NCI-H2227 (cell line): ENCODE results near the gene LFNG.
"Not testable (repeated sequence)": the region's sequence is repeated elsewhere in the genome, so short reads cannot be mapped to it uniquely, and the experiment has no call there.

ENCODE experiments used
- DNase-seq: peaks from one replicate; lab custom pipeline; 2025; ENCODE audit not compliant: unreplicated experiment; lab: John Stamatoyannopoulos, UW

The LFNG gene

DNA sequence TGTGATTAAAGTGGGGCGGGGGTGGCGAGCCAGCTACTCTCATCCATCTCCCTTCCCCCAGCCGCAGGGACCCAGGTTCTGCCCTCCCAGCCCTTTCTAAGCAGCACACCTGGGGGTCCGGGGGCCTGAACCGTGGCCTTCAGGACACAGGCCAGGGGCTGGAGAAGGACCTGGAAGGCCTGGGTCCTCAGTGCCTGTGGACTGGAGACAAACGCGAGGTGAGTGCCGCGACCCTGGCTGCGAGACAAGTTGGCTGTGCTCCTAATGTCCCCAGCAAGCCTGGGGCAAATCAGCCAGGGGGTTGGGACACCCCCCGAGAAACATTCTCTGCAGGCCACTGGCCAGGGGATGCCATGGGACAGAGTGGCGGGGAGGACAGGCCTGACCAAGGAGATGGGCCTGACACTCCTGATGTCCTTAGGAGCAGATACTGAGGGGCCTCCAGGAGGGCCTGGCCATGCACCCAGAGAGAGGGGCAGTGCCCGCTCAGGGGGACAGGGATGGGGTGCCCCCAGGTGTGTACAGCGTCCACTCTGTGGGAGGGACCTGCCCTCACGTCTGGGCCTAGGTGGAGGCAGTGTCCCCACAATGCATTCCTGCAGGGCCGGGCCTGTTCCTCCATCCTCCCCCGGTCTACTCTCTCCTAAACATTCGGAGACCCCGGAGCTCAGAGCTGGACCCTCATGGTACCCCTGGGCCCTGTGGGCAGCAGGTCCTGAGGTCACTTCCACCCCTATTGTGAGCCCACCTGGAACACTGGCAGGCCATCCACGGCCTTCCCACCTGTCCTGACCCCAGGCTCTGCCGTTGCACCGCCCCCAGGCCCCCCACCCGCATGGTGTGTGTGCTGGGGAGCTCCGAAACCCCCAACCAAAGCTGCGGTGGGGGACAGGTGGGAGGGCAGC, 22.7 kb downstream of the LFNG start:
- no peak for DNase-seq

DNA sequence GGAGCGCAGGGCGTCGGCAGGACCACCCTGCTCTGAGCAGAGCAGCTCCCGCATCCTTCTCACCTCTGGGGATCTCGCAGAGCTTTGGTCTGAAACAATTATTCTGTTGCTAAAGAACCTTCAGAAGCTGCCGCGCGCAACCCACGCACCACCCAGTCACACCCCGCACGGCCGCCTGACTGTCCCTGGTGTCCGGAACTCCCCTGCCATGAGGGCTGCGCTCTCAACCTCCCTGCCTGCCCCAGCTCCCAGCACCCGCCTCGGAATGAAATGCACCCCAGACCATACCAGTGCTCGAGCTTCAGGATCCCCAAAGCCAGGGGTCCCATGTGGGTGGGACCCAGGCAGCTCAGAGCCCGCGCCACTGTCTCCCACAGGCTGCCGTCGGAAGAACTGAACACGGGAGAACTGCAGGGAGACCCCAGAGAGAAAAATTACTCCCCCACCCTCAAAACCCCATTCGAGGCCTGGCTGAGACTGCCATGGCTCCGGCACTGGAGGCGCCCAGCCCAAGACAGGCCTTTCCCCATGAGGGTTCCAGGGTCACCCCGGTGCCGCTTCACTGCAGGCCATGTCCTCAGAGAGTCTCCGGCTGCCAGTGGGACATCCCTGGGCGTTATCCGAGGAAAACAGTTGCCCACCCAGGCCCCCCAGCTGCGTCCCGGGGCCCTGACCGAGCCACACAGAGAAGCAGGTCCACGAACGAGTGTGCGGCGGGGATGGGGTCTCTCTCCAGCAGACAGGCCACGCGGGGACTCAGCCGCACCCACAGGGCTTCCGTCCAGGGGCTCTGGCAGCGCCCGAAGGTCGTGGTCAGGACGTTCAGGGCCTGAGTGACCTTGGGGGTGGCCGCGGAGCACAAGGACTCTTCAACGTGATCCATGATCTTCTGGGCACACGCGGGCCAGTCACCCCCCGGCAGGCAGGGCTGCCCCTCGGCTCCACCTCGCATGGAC, 23.6 kb downstream of the LFNG start:
- no peak for DNase-seq

GRCh38 chr7:2544541-2545188, 25.1 kb downstream of the LFNG start:
- DNase-seq: no peak

DNA sequence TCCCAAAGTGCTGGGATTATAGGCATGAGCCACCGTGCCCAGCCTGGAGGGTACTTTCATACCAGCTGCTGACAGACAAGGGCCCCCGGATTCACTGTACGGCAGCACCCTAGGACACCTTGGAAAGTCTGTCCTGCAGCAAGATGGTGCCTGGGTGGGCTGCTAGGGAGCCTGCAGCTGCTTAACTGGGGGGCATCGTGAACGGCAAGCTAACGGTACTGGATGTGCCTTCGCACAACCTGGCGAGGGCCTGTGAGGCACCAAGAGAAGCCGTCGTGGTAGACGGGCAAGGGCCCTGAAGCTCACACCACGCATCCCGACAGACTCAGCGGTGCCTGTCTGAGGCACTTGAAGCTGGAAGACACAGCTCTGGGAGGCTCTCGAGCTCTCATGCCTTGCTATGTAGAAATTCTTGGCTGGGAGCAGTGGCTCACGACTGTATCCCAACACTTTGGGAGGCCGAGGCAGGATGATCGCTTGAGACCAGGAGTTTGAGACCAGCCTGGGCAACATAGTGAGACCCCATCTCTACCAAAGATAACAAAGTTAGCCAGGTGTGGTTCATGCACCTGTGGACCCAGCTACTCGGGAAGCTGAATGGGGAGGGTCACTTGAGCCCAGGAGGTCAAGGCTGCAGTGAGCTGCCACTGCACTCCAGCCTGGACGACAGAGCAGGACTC, 26.3 kb downstream of the LFNG start:
- no peak for DNase-seq

GRCh38 chr7:2546776-2547586, 27.4 kb downstream of the LFNG start:
- DNase-seq: no peak

DNA sequence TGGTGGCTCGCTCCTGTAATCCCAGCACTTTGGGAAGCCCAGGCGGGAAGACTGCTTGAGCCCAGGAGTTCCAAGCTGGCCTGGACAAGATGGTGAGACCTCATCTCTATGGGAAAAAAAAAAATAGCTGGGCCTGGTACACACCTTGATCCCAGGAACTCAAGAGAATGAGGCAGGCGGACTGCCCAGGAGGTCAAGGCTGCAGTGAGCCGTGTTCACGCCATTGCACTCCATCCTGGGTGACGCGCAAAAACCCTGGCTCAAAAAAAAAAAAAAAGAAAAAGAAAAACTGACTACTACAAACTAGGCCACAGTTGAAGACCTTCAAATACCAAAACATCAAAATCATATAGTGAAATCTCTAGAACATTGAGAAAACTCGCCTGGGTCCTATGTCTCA, 31.8 kb downstream of the LFNG start:
- no peak for DNase-seq

DNA sequence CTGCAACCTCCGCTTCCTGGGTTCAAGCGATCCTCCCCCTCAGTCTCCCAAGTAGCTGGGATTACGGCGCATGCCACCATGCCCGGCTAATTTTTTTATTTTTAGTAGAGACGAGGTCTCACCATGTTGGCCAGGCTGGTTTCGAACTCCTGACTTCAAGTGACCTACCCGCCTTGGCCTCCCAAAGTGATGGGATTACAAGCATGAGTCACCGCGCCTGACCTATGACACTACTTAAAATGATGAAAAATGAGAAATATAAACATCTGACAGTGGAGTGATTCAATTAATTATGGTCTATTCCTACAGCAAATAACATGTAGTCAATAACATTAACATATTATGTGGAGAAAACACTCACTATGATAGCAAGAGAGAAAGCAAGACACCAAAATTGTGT, 33.5 kb downstream of the LFNG start:
- no peak for DNase-seq

GRCh38 chr7:2553831-2554581, 34.4 kb downstream of the LFNG start:
- no peak for DNase-seq

DNA sequence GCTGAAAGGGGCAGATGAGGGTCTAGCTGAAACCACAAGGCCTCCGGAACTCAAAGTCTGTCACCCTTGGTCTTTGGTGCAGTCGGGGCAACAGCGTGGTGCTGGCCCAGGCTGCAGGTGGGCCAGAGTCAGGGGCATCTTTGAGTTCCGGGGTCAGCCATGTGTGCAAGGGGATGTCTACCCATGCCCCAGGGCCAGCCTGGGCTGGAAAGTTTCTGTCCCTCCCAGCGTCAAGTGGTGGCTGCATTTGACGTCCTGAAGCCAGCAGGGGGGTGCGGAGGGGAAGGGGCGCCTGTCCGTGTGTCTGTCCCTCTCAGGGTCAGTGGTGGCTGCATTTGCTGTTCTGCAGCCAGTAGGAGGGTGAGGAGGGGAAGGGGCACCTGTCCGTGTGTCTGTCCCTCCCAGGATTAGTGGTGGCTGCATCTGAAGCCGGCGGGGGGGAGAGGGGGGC, 35.1 kb downstream of the LFNG start:
- no peak for DNase-seq

- DNase-seq: peak; percentile 94
Observed at GRCh38 chr7:2555121-2556052, 35.8 kb downstream of the LFNG start, which contains the start of gene BRAT1. BRAT1 (minus strand) TSS chr7:2555524; CDS start chr7:2554431, 1,093 bp downstream.

DNA sequence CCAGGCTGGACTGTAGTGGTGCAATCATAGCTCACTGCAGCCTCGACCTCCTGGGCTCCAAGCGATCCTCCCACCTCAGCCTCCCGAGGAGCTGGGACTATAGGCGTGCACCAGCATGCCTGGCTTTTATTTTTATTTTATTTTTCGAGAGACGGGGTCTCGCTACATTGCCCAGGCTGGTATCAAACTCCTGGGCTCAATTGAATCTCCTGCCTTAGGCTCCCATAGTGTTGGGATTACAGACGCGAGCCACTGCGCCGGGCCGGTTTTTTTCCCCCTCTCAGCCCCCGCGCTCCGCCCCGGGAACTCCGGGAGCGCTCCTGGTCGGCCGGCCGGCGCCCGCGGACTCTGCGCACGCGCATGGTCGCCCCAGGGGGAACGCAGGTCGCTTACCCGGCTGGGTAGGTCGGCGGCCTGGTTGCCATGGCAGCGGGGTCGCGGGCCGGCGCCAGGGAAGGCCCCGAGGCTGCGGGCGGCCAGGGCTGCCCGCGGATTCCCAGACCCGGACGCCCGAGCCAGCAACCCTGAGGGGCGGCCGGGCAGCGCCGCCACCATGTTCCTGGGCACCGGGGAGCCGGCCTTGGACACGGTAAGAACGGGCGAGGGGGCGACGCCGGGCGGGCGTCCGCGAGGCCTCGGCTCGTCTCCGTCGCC, 39.2 kb downstream of the LFNG start, which contains the start of gene IQCE:
Gene IQCE, plus strand, starts transcription at position 351 of the 654 bp plus-strand sequence. Its CDS starts 203 bp downstream, at position 554.
- DNase-seq: peak; percentile 90

- DNase-seq: no peak
Observed at GRCh38 chr7:2559283-2559950, 39.8 kb downstream of the LFNG start.

DNA sequence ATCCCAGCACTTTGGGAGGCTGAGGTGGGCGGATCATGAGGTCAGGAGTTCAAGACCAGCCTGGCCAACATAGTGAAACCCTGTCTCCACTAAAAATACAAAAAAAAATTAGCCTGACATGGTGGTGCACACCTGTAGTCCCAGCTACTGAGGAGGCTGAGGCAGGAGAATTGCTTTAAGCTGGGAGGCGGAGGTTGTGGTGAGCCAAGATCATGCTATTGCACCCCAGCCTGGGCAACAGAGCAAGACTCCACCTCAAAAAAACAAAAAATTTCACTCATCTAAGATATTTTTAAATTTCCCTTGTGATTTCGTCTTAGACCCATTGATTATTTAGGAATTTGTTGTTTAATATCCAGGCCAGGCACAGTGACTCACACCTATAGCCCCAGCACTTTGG, 44.4 kb downstream of the LFNG start:
- DNase-seq: not testable (repeated sequence)

GRCh38 chr7:2564970-2565540, 45.5 kb downstream of the LFNG start:
- peak; percentile 59 for DNase-seq

DNA sequence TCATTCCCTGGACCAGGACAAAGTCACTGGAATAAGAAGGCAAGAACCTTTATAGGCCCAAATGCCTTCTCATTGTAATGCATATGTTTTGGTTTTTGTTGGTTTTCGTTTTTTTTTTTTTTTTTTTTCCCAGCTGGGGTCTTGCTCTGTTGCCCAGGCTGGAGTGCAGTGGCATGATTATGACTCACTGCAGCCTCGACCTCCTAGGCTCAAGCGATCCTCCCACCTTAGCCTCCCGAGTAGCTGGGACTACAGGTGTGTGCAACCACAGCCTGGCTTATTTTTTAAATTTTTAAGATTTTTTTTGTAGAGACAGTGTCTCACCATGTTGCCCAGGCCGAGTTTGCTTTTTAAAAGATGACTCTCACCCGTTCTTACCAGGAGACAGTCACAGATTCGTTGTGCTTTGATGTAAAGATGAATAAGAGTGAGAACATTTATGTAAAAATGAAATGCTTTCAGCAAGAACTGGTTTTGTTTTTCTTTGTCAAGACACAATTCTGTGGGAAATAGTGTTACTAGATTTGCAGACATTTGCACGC, 46.8 kb downstream of the LFNG start:
- DNase-seq: no peak
